HUES48 (cell line): ENCODE data around the gene EPC1.
"Not testable (repeated sequence)": the region's sequence is repeated elsewhere in the genome, so short reads cannot be mapped to it uniquely, and the experiment has no call there.

Experiments used
- H3K27ac ChIP-seq: one replicate; pipeline ENCODE4 v1.7.0; 2013; ENCODE audit warnings: low read depth, low read length, inconsistent platforms
- H3K27me3 ChIP-seq: 2 replicates; pipeline ENCODE4 v1.6.1; 2013; ENCODE audit warnings: mild to moderate bottlenecking, low read length; ENCODE audit not compliant: control insufficient read depth, insufficient read depth
- H3K36me3 ChIP-seq: 2 replicates; pipeline ENCODE4 v1.6.1; 2013; ENCODE audit warnings: low read length; ENCODE audit not compliant: control insufficient read depth, insufficient read depth
- H3K4me1 ChIP-seq: 2 replicates; pipeline ENCODE4 v1.6.1; 2013; ENCODE audit warnings: mild to moderate bottlenecking, low read length; ENCODE audit not compliant: control insufficient read depth, insufficient read depth
- H3K4me3 ChIP-seq: 2 replicates; pipeline ENCODE4 v1.5.1; 2013; ENCODE audit warnings: mild to moderate bottlenecking, low read depth, low read length
- H3K9ac ChIP-seq: 2 replicates; pipeline ENCODE4 v1.6.1; 2013; ENCODE audit warnings: mild to moderate bottlenecking, low read depth, low read length, moderate library complexity
- H3K9me3 ChIP-seq: 2 replicates; pipeline ENCODE4 v1.6.1; 2013; ENCODE audit warnings: low read length; ENCODE audit not compliant: control insufficient read depth, insufficient read depth

Gene EPC1

DNA sequence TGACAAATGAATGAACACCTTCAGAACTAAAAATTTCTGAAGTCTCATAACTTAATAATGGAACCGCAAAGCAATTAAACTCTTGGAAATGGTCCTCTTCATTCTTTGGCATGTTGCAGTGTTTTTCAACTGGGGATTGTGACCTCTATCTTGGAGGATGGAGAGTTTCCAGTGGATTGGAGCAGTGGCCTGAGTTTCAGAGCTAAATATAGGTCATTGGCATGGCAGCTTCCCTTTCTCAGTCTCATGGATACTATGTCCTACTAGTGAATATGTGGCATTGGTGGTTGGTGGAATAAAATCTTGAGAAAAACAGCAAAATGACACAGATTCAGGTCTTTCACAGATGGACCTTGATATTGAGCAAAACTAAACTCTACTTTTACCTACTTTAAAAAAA is 24.1 kb upstream of the EPC1 start:
- Histone ChIP-seq H3K9ac (no peak overlapping the region), H3K4me3 (no peak overlapping the region), H3K9me3 (no peaks in the 10 kb centered on the region), H3K27ac (no peak overlapping the region), H3K4me1 (no peaks in the 10 kb centered on the region), H3K36me3 (no peaks in the 10 kb centered on the region), H3K27me3 (no peaks in the 10 kb centered on the region)

DNA sequence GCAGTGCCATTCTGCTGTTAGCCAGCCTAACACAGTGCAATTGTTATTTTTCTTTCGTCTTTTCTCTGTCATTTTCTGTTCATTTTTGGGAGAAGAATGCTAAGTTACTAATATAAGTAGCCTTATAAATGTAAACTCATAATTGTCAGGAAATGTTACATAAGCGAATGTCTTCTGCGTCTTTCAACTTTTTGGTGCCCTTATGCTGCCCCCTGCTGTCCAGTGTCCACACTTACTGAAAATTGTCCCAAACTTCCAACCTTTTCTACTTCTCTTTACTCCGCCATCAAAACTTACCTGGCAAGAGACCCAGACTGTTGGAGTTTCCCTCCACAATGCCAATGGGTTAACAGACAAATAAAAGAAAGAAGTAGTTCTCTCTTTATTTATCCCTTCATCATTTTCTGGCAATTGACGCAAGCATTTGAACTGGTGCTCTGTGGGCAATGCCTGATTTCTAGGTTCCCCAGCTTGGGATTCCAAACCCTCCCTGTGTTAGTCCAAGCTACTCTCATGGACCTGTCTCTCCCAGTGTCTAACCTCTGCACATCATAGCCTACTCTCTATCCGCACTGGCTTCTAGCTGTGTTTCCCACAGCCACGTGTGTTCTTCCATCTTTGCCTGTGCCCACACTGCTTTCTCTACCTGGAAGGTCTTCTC is 21.0 kb upstream of the EPC1 start:
- no peaks in the 10 kb centered on the region for H3K27me3 ChIP-seq
- H3K4me3 ChIP-seq: no peak overlapping the region
- H3K27ac ChIP-seq: no peak overlapping the region
- no peak overlapping the region for H3K9ac ChIP-seq
- no peaks in the 10 kb centered on the region for H3K4me1 ChIP-seq
- no peaks in the 10 kb centered on the region for H3K9me3 ChIP-seq
- no peaks in the 10 kb centered on the region for H3K36me3 ChIP-seq

DNA sequence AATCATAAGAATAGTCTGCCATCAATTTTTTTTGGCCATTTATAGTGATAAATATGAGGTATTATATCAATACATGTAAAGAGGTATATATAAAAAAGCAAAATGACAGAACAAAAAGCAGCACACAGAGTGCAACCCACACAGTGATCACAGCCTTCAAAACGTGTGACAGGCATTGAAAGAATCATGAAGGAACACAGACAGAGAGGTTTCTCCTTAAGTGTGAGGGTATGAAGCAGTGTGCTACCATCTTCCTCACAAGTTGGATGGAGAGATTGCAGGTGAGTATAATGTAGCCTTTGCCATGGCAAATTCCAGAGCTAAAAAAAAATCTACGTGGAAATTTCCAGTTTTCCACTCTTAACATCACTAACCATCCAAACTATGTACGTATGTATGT is 19.6 kb upstream of the EPC1 start:
- Histone ChIP-seq H3K27me3 (no peaks in the 10 kb centered on the region), H3K4me3 (no peak overlapping the region), H3K4me1 (peaks cover 11% of the 10 kb centered on the region), H3K9me3 (no peaks in the 10 kb centered on the region), H3K27ac (no peak overlapping the region), H3K36me3 (no peaks in the 10 kb centered on the region), H3K9ac (no peak overlapping the region)

DNA sequence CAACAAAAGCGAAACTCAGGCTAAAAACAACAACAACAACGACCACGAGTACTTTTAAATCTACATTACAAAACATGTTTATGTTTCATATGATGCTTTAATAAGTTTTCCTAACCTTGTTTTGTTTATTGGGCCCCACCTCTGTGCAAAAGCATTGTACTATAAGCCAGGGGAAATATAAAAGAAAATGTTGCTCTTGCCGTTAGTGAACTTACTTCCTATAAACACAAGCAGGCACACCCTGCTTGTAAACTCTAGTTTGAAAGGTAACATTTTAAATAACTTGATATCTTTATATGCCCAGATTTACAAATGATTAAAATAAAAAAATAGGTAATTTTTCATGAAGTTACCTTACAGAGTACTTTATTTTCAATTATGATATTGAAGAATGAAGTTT is 19.2 kb upstream of the EPC1 start:
- H3K9me3 ChIP-seq: no peaks in the 10 kb centered on the region
- no peaks in the 10 kb centered on the region for H3K36me3 ChIP-seq
- H3K27ac ChIP-seq: no peak overlapping the region
- no peaks in the 10 kb centered on the region for H3K27me3 ChIP-seq
- no peak overlapping the region for H3K9ac ChIP-seq
- no peak overlapping the region for H3K4me3 ChIP-seq
- H3K4me1 ChIP-seq: peaks cover 16% of the 10 kb centered on the region

DNA sequence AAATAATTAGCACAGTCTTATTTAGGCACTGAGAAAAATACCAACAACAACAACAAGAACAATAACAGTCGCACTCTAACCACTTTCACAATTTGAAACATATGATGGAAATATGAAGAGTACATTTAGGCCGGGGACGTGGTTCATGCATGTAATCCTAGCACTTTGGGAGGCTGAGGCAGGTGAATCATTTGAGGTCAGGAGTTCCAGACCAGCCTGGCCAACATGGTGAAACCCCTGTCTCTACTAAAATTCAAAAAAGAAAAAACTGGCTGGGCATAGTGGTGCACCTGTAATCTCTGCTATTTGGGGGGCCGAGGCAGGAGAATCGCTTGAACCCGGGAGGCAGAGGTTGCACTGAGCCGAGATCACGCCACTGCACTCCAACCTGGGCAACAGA is 18.4 kb upstream of the EPC1 start:
- not testable (repeated sequence) for H3K36me3 ChIP-seq, H3K27me3 ChIP-seq, H3K4me3 ChIP-seq, H3K27ac ChIP-seq, H3K9ac ChIP-seq, H3K9me3 ChIP-seq
- H3K4me1 ChIP-seq: peaks cover 19% of the 10 kb centered on the region

DNA sequence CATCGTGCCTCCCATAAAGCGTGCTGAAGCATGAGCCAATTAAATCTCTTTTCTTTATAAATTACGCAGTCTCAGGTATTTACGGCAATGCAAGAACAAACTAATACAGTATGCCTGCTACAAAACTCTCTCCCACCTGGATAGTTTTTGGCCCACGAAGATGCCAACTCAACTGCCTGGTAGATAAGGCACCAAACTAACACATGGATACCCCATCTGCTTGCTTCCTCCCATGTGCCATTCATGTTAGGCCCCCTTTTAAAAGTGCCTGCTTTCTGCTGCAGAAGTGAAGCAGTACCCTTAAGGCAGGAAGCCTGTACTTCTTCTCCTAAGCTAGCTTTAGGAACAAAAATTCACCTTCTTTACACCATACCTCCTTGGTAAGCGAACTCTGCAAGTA is 15.6 kb upstream of the EPC1 start:
- Histone ChIP-seq H3K36me3 (no peaks in the 10 kb centered on the region), H3K4me1 (peaks cover 19% of the 10 kb centered on the region), H3K9me3 (no peaks in the 10 kb centered on the region), H3K27ac (no peak overlapping the region), H3K27me3 (no peaks in the 10 kb centered on the region), H3K9ac (0 out of 2 replicates have a peak overlapping the region, but pooled peaks have one; percentile 32), H3K4me3 (no peak overlapping the region)

DNA sequence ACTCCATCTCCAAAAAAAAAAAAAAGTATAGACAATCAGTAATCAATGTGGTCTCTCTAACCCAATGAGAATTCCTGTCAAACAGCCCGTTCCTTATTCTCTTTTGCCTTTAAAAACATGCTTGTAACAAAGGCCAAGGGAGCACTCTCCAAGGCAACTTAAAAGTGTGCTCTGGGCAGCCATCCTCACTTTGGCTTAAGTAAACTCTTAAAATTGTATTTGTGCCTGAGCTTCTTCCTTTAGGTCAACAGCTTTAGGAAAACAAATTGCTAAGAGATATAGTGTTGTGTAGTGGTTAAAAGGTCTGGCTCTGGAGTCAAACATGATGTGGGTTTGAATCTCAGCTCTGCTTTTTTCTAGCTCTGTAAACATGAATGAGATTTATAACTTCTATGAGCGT is 13.9 kb upstream of the EPC1 start:
- Histone ChIP-seq H3K36me3 (no peaks in the 10 kb centered on the region), H3K9ac (no peak overlapping the region), H3K4me1 (peaks cover 19% of the 10 kb centered on the region), H3K27me3 (no peaks in the 10 kb centered on the region), H3K27ac (no peak overlapping the region), H3K9me3 (no peaks in the 10 kb centered on the region), H3K4me3 (no peak overlapping the region)

DNA sequence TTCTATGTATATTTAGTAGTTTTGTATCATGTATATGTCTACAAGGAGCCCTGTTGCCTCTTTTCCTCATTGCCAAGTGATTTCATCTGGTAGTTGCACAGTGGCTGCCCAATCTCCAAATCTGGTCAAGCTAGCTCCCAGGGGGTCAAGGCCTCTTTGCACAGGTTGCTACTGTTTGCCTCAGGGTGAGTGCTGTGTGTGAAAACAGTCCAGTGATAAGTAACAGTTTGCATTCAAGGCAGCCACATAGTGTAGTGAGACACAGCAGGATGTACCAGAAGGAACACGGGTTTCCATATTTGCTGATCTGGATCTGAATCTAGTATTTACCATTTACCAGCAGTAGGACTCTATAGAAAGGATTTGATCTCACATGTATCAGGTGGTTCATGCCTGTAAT is 13.3 kb upstream of the EPC1 start:
- Histone ChIP-seq H3K4me1 (peaks cover 19% of the 10 kb centered on the region), H3K27me3 (no peaks in the 10 kb centered on the region), H3K9me3 (peaks cover 2% of the 10 kb centered on the region; the same call in 1 of the 2 replicates), H3K27ac (no peak overlapping the region), H3K4me3 (no peak overlapping the region), H3K9ac (no peak overlapping the region), H3K36me3 (no peaks in the 10 kb centered on the region)

DNA sequence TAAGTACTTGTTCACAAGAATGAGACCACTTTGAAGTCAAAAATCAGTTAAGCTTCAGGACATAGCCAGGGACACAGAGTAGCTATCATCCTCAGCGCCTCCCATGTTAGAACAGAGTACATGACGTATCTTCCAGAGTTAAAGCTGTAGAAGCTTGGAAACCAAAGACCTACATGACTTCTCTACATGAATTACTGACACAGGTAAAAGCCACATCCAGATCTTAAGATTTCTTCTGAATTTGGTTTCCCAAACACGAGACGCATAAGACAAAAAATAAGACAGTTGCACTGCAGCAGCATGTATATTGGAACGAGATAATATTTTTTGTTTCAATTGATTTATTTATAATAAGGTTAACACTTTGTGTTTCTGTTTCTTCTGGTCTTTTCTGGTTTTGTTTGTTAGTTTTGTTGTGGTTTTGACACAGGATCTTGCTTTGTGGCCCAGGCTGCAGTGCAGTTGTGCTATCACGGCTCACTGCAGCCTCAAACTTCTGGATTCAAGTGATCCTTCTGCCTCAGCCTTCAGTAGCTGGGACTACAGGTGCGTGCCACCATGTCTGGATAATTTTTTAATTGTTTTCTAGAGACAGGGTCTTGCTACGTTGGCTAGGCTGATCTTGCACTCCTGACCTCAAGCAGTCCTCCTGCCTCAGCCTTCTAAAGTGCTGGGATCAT is 10.2 kb upstream of the EPC1 start:
- no peaks in the 10 kb centered on the region for H3K27me3 ChIP-seq
- H3K9me3 ChIP-seq: peaks cover 4% of the 10 kb centered on the region
- no peak overlapping the region for H3K27ac ChIP-seq
- no peaks in the 10 kb centered on the region for H3K36me3 ChIP-seq
- no peak overlapping the region for H3K4me3 ChIP-seq
- no peak overlapping the region for H3K9ac ChIP-seq
- peaks cover 14% of the 10 kb centered on the region for H3K4me1 ChIP-seq

DNA sequence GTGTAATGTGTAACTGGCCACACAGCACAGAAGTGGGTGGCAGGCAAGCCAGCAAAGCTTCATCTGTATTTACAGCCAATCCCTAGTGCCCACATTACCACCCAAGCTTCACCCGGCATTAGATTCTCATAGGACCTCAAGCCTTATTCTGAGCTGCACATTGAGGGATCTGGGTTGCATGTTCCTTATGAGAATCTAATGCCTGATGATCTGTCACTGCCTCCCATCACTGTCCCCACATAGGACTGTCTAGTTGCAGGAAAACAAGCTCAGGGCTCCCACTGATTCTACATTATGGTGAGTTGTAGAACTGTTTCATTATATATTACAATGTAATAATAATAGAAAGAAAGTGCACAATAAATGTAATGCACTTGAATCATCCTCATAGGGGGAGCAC is 7.7 kb upstream of the EPC1 start:
- not testable (repeated sequence) for H3K9me3 ChIP-seq, H3K36me3 ChIP-seq, H3K27me3 ChIP-seq, H3K4me1 ChIP-seq, H3K9ac ChIP-seq, H3K4me3 ChIP-seq, H3K27ac ChIP-seq

DNA sequence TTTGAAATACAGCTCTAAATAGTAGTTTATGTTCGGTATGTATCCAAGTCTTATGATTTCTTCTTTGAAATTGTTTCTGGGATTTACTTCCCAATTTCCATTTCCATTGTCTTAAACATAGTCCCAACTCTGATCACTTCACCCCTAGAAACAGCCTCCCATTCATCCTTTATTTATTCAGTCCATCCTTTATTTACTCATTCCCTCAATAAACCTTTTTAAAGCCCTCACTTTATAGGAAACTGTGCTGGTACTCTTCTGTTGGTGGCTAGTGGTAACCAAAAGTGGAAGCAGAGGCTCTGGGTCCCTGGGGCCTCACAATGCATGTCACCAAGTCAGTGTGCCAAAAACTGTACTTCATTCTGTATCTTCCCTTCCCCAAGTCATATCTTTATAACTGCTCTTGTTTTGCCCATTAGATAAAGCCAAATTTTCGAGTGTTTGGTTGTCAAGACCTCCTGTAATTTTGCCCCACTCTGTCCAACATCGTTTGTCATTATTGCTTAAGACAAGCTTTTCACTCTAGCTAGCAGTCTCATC is 3.9 kb upstream of the EPC1 start:
- Histone ChIP-seq H3K9me3 (peaks cover 4% of the 10 kb centered on the region), H3K9ac (no peak overlapping the region), H3K27ac (no peak overlapping the region), H3K4me1 (peaks cover 12% of the 10 kb centered on the region), H3K27me3 (no peaks in the 10 kb centered on the region), H3K4me3 (no peak overlapping the region), H3K36me3 (no peaks in the 10 kb centered on the region)
